Measurements from ENCODE around the gene IL27RA. TPM values are rescaled to one million over a fixed set of nuclear protein-coding genes. Genes with fewer than 3 reads are reported as not detected.
A peak's percentile ranks its signal among the peaks of the same experiment; 100 is the strongest.

The IL27RA gene
- total and polyA plus RNA-seq, 11 donors: 2.4 to 8.2 (median 4.2) TPM

- Histone ChIP-seq H3K4me1 (peaks cover 0 to 33% (median 8%) of the 10 kb centered on the region in 12 donors), H3K36me3 (peaks cover 0 to 100% (median 93%) of the 10 kb centered on the region in 9 donors), H3K4me3 (no peak overlapping the region), H3K27ac (peak overlapping the region in 7 of 12 donors; percentile 4 to 56 (median 29)), H3K9me3 (no peaks in the 10 kb centered on the region), H3K27me3 (no peaks in the 10 kb centered on the region)
- WGBS, 4 donors: 50 to 61% (median 53%) methylated on average over 10 to 11 of the region's 11 CpGs
- no peak for TF ChIP-seq POLR2A (IDR thresholded peaks at IDR 0.05)
- TF ChIP-seq, protein P1, sequence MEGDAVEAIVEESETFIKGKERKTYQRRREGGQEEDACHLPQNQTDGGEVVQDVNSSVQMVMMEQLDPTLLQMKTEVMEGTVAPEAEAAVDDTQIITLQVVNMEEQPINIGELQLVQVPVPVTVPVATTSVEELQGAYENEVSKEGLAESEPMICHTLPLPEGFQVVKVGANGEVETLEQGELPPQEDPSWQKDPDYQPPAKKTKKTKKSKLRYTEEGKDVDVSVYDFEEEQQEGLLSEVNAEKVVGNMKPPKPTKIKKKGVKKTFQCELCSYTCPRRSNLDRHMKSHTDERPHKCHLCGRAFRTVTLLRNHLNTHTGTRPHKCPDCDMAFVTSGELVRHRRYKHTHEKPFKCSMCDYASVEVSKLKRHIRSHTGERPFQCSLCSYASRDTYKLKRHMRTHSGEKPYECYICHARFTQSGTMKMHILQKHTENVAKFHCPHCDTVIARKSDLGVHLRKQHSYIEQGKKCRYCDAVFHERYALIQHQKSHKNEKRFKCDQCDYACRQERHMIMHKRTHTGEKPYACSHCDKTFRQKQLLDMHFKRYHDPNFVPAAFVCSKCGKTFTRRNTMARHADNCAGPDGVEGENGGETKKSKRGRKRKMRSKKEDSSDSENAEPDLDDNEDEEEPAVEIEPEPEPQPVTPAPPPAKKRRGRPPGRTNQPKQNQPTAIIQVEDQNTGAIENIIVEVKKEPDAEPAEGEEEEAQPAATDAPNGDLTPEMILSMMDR (IDR thresholded peaks at IDR 0.05): no peak
- DNase-seq (peak in 1 of 5 donors; percentile 35), ATAC-seq (peak in 1 of 4 donors; percentile 4)
- intact Hi-C loops (cut with DNase I): no loop called here
Observed at GRCh38 chr19:14102102-14102696, 70.6 kb downstream of the IL27RA start.

DNA sequence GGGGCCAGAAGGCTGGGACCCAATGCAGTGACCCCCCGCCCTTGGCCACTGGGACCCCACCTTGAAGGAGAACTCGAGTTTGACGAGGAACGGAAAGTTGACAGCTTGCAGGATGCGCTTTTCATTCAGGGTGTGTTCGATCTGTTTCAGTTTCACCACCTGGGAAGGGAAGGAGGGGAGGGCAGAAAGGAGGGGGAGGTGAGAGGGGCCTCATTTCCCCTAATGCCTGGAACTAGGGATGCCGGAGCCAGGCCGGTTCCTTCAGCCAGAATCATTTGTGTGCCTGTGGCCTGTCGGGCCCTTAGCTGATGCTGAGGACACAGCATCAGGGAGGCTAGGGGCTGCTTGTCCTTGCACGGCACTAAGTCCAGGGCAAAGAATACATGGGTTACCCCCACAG is 71.2 kb downstream of the IL27RA start:
- Histone ChIP-seq H3K4me1 (peaks cover 0 to 39% (median 12%) of the 10 kb centered on the region in 12 donors), H3K36me3 (peaks cover 0 to 97% (median 87%) of the 10 kb centered on the region in 9 donors), H3K9me3 (no peaks in the 10 kb centered on the region), H3K27me3 (no peaks in the 10 kb centered on the region), H3K27ac (peak overlapping the region in 7 of 12 donors; percentile 4 to 56 (median 29)), H3K4me3 (no peak overlapping the region)
- TF ChIP-seq, protein P1 (IDR thresholded peaks at IDR 0.05): no peak
- TF ChIP-seq POLR2A (IDR thresholded peaks at IDR 0.05): no peak
- intact Hi-C loops (cut with DNase I): no loop called here
- ATAC-seq: no peak
- peak in 1 of 5 donors; percentile 32 for DNase-seq
- 85 to 92% (median 87%) methylated on average over 10 of the region's 10 CpGs for WGBS, 4 donors

Other genes with a start within 250 kb of the IL27RA start
- gene ZSWIM4, start 236.3 kb upstream of the IL27RA start, total RNA-seq: 10 to 100 TPM in 1 of 9 donors, 1 to 10 TPM in 8; 2.0 to 10.9 (median 3.4) TPM
- 1 to 10 TPM; 1.3 to 2.7 TPM for gene ZSWIM4, start 236.3 kb upstream of the IL27RA start, polyA plus RNA-seq
- gene NANOS3, start 154.6 kb upstream of the IL27RA start, total RNA-seq: 1 to 10 TPM in 3 of 9 donors, under 1 TPM in 1, not detected in 5; 0.83 to 1.3 (median 1.1) TPM
- 1 to 10 TPM in 1 of 2 donors, under 1 TPM in 1; 0.36 to 1.7 TPM for gene NANOS3, start 154.6 kb upstream of the IL27RA start, polyA plus RNA-seq
- 1 to 10 TPM in 1 of 9 donors, under 1 TPM in 6, not detected in 2; 0.23 to 1.2 (median 0.70) TPM for gene BRME1, start 125.6 kb upstream of the IL27RA start, total RNA-seq
- gene BRME1, start 125.6 kb upstream of the IL27RA start, polyA plus RNA-seq: 1 to 10 TPM in 1 of 2 donors, under 1 TPM in 1; 0.46 to 1.2 TPM
- 10 to 100 TPM; 14.4 to 36.3 (median 19.2) TPM for gene CC2D1A, start 125.6 kb upstream of the IL27RA start, total RNA-seq
- 10 to 100 TPM; 19.5 to 29.2 TPM for gene CC2D1A, start 125.6 kb upstream of the IL27RA start, polyA plus RNA-seq
- 1 to 10 TPM in 5 of 9 donors, under 1 TPM in 3, not detected in 1; 0.36 to 6.3 (median 1.5) TPM for gene PODNL1, start 93.3 kb upstream of the IL27RA start, total RNA-seq
- gene PODNL1, start 93.3 kb upstream of the IL27RA start, polyA plus RNA-seq: 1 to 10 TPM; 1.6 to 1.7 TPM
- gene DCAF15, start 79.3 kb upstream of the IL27RA start, total RNA-seq: 10 to 100 TPM in 8 of 9 donors, 1 to 10 TPM in 1; 8.4 to 21.4 (median 17.6) TPM
- 10 to 100 TPM; 24.3 to 25.8 TPM for gene DCAF15, start 79.3 kb upstream of the IL27RA start, polyA plus RNA-seq
- gene RFX1, start 25.4 kb upstream of the IL27RA start, total RNA-seq: 10 to 100 TPM in 5 of 9 donors, 1 to 10 TPM in 4; 6.0 to 15.4 (median 11.6) TPM
- 1 to 10 TPM; 4.0 to 6.2 TPM for gene RFX1, start 25.4 kb upstream of the IL27RA start, polyA plus RNA-seq
- gene RLN3, start 3.6 kb upstream of the IL27RA start, total RNA-seq: not detected
- not detected for gene RLN3, start 3.6 kb upstream of the IL27RA start, polyA plus RNA-seq
- gene PALM3, start 30.3 kb downstream of the IL27RA start, total RNA-seq: under 1 TPM in 3 of 9 donors, not detected in 6; 0.14 to 0.60 (median 0.32) TPM
- under 1 TPM; 0.06 to 0.30 TPM for gene PALM3, start 30.3 kb downstream of the IL27RA start, polyA plus RNA-seq
- gene MISP3, start 41.0 kb downstream of the IL27RA start, total RNA-seq: 10 to 100 TPM in 1 of 9 donors, 1 to 10 TPM in 8; 3.5 to 28.7 (median 5.7) TPM
- 10 to 100 TPM in 1 of 2 donors, 1 to 10 TPM in 1; 5.7 to 10.0 TPM for gene MISP3, start 41.0 kb downstream of the IL27RA start, polyA plus RNA-seq
- gene C19orf67, start 54.0 kb downstream of the IL27RA start, total RNA-seq: not detected
- gene C19orf67, start 54.0 kb downstream of the IL27RA start, polyA plus RNA-seq: not detected
- 10 to 100 TPM; 30.5 to 55.5 (median 38.3) TPM for gene SAMD1, start 59.0 kb downstream of the IL27RA start, total RNA-seq
- gene SAMD1, start 59.0 kb downstream of the IL27RA start, polyA plus RNA-seq: 10 to 100 TPM; 26.7 to 62.6 TPM
- 100 to 1,000 TPM; 216 to 554 (median 459) TPM for gene PRKACA, start 86.0 kb downstream of the IL27RA start, total RNA-seq
- gene PRKACA, start 86.0 kb downstream of the IL27RA start, polyA plus RNA-seq: 100 to 1,000 TPM; 234 to 327 TPM
- 1 to 10 TPM in 4 of 9 donors, under 1 TPM in 5; 0.42 to 7.0 (median 0.91) TPM for gene ASF1B, start 104.8 kb downstream of the IL27RA start, total RNA-seq
- 1 to 10 TPM in 1 of 2 donors, under 1 TPM in 1; 0.19 to 1.0 TPM for gene ASF1B, start 104.8 kb downstream of the IL27RA start, polyA plus RNA-seq
- 10 to 100 TPM; 10.1 to 29.4 (median 14.4) TPM for gene ADGRL1, start 174.4 kb downstream of the IL27RA start, total RNA-seq
- gene ADGRL1, start 174.4 kb downstream of the IL27RA start, polyA plus RNA-seq: 10 to 100 TPM; 11.5 to 12.8 TPM

Data from heart left ventricle (tissue), 16 donors.